Measurements from ENCODE around the gene SLC29A1.

DNA sequence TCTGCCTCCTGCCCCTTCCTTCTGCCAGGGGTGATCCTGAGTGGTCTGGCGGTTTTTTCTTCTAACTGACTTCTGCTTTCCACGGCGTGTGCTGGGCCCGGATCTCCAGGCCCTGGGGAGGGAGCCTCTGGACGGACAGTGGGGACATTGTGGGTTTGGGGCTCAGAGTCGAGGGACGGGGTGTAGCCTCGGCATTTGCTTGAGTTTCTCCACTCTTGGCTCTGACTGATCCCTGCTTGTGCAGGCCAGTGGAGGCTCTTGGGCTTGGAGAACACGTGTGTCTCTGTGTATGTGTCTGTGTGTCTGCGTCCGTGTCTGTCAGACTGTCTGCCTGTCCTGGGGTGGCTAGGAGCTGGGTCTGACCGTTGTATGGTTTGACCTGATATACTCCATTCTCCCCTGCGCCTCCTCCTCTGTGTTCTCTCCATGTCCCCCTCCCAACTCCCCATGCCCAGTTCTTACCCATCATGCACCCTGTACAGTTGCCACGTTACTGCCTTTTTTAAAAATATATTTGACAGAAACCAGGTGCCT lies 10.2 kb downstream of the SLC29A1 start:
- TF ChIP-seq, protein P1, sequence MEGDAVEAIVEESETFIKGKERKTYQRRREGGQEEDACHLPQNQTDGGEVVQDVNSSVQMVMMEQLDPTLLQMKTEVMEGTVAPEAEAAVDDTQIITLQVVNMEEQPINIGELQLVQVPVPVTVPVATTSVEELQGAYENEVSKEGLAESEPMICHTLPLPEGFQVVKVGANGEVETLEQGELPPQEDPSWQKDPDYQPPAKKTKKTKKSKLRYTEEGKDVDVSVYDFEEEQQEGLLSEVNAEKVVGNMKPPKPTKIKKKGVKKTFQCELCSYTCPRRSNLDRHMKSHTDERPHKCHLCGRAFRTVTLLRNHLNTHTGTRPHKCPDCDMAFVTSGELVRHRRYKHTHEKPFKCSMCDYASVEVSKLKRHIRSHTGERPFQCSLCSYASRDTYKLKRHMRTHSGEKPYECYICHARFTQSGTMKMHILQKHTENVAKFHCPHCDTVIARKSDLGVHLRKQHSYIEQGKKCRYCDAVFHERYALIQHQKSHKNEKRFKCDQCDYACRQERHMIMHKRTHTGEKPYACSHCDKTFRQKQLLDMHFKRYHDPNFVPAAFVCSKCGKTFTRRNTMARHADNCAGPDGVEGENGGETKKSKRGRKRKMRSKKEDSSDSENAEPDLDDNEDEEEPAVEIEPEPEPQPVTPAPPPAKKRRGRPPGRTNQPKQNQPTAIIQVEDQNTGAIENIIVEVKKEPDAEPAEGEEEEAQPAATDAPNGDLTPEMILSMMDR (conservative IDR thresholded peaks at IDR 0.05; ENCODE audit: low read depth, low read length), result no peak
- no peak for TF ChIP-seq EZH2 (IDR thresholded peaks at IDR 0.05; ENCODE audit: borderline replicate concordance, low read depth, low read length, poor library complexity, severe bottlenecking)

All from A673 (cell line).